HUDEP-2 (cell line): ENCODE data around the gene SLC39A8.

Source experiments
- DNase-seq, 76 experiments: peaks; one replicate each; lab custom pipeline; 2025; ENCODE audit not compliant: unreplicated experiment in 76 of 76; lab: John Stamatoyannopoulos, UW

The SLC39A8 gene

GRCh38 chr4:102342404-102343074 lies 2.7 kb downstream of the SLC39A8 start:
- DNase-seq = peak in 44 of 76 experiments; percentile 1 to 82 (median 48)

GRCh38 chr4:102341201-102341600 lies 4.1 kb downstream of the SLC39A8 start:
- no peak for DNase-seq

- DNase-seq = no peak
Observed at GRCh38 chr4:102339018-102339417, 6.3 kb downstream of the SLC39A8 start.

GRCh38 chr4:102338405-102338804 lies 6.9 kb downstream of the SLC39A8 start:
- DNase-seq = no peak

DNA sequence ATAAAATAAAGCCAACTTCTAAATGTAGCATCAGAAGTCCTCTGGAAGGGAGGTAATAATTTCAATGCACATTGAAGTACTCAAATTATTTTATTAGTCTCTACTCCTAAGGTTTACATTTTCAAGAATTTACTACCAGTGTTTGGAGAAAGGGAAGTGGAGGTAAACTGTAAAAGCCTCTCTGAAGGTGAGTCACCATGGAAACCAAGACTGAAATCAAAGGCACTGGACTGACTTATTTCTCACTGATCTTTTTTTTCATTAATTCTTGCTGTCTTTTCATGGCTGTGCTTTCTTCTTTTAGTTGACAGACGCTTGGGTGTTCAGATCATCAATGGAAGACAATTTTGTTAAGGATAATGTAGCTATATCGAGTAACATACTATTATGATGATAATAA lies 9.7 kb downstream of the SLC39A8 start:
- DNase-seq = no peak

- DNase-seq = no peak
Observed at GRCh38 chr4:102334624-102335023, 10.7 kb downstream of the SLC39A8 start.

DNA sequence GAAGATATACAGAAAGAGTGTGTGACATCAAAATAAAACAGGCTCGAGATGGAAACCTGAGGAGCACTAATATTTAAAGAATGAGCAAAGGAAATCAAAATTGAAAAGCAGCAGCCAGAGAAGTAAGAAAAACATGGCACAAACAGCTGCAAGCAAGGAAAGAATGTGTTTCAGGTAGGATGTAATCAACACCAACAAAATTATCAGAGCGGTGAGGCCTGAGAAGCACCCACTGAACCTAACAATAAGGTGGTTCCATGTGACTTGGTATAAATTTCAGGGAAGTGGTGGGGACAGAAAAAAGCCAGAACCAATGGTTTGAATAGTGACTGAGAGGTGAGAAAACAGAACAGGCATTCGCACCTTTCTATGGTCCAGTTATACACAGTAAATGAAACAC lies 11.5 kb downstream of the SLC39A8 start:
- no peak for DNase-seq

DNA sequence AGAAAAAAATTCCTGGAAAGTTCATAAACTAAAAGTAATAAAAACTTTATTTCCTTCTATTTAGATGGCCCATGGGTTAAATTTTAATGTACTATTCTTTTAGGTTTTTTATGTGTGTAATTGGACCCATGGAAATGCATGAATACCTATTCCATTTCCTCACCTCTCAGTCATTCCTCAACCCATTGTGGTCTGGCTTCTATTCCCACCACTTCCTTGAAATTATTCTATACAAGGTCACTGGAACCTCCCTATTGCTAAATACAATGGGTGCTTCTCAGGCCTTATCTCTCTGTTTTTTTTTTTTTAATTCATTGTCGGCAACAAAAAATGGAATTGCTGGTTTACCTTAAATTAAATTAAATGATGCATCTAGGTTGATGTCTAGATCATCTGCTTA lies 17.2 kb downstream of the SLC39A8 start:
- DNase-seq = no peak

DNA sequence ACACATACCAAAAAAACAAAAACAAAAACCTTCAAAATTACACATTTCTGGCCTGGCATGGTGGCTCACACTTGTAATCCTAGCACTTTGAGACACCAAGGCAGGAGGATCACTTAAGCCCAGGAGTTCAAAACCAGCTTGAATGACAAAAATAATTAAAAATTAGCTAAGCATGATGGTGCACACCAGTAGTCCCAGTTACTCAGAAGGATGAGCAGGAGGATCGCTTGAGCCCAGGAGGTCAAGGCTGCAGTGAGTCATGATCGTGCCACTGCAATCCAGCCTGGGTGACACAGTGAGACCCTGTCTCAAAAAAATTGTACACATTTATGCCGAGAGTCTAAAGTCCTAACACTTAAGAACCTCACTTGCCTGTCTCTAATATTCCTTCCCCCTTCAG lies 18.3 kb downstream of the SLC39A8 start:
- no peak for DNase-seq

GRCh38 chr4:102324730-102325129 lies 20.6 kb downstream of the SLC39A8 start:
- no peak for DNase-seq

GRCh38 chr4:102322736-102323135 lies 22.5 kb downstream of the SLC39A8 start:
- no peak for DNase-seq

DNA sequence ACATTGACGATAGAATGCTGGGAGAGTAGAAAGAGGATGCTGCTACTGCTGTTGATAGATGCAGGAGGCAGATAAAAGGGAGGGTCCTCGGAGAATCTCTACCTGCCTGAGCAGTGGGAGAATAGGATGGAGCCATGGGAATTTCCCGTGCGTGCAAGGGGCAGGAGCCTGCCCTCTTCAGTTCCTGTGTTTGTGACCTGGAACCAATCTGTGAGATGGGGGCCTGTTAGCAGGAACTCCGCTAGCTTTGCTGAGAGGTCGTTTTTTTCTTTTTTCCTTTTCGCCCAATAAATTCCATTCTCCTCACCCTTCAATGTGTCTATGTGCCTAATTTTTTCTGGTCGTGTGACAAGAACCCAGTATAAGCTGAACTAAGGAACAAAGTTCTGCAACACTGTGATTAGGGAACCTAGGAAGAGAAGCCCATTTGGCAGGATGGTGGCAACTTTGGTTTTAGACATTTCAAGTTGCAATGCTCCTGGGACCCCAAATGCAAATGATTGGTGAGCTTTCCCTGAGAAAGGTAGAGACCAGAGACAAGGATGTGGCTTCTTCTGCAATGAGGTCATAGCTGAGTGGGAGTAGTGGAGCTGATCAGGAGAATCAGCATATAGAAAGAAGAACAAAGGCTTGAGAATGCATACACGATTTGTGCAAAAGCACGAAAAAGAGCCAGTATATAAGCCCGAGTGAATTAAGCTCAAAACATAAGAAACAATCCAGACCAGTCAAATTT lies 23.9 kb downstream of the SLC39A8 start:
- no peak for DNase-seq

- DNase-seq = no peak
Observed at GRCh38 chr4:102319594-102319993, 25.7 kb downstream of the SLC39A8 start.

- DNase-seq = peak in 1 of 76 experiments; percentile 1
Observed at GRCh38 chr4:102318526-102318925, 26.8 kb downstream of the SLC39A8 start.

DNA sequence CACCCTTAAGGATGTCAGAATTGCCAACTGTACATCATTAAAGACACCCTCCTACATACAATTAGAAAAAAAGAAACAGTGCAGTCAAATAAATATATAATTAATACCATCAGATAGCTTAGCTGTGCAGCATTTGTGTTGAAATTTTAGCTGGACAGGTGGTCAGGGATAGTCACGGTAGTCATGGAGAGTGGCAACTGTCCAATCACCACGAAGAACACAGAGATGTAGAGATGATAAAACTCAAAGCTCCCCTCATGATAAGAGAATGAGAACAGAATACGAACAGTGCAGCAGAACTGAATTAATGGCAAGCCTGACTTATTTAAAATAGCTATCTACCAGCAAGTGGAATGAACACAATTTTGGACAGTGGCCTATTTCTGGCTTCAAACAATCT lies 27.2 kb downstream of the SLC39A8 start:
- peak in 2 of 76 experiments; percentile 1 to 9 for DNase-seq

- no peak for DNase-seq
Observed at GRCh38 chr4:102317459-102317858, 27.8 kb downstream of the SLC39A8 start.

GRCh38 chr4:102316585-102316984 lies 28.7 kb downstream of the SLC39A8 start:
- DNase-seq = no peak

DNA sequence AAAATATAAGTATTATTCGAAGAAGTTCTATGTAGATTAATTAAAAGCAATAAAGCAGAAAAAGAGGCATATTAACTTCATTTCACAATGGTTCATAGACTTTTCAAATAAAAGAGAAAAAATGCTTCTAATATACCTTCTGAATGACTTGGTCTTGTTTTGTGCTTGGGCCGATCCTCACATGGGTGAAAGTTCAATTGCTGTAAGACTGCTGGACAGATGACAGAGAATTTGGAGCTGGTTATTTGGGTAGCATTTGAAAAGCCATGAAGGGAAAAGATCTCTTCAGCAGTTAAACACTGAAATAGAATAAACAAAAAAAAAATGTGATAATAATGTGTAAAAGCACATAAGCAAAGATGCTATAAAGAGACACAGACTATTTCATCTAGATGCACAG lies 29.8 kb downstream of the SLC39A8 start:
- DNase-seq = no peak

- no peak for DNase-seq
Observed at GRCh38 chr4:102312417-102312816, 32.9 kb downstream of the SLC39A8 start.

DNA sequence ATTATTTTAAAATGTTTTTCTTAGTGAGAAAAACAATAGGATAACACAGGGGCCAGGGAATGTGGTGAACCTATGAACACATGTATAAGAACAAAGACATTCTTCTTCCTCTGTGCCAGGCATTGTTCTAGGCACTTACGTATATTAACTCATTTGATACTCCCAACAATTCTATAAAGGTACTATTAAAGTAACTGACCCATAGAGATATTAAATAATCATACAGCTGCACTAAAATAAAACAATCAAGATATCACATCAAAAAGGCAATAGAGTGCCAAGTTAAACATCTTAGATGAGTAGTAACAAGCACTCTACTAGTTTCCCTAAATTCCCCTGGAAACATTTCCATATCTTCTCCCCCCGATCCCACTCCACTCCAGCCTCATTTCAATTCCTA lies 33.4 kb downstream of the SLC39A8 start:
- DNase-seq = no peak

- no peak for DNase-seq
Observed at GRCh38 chr4:102311407-102311806, 33.9 kb downstream of the SLC39A8 start.

DNA sequence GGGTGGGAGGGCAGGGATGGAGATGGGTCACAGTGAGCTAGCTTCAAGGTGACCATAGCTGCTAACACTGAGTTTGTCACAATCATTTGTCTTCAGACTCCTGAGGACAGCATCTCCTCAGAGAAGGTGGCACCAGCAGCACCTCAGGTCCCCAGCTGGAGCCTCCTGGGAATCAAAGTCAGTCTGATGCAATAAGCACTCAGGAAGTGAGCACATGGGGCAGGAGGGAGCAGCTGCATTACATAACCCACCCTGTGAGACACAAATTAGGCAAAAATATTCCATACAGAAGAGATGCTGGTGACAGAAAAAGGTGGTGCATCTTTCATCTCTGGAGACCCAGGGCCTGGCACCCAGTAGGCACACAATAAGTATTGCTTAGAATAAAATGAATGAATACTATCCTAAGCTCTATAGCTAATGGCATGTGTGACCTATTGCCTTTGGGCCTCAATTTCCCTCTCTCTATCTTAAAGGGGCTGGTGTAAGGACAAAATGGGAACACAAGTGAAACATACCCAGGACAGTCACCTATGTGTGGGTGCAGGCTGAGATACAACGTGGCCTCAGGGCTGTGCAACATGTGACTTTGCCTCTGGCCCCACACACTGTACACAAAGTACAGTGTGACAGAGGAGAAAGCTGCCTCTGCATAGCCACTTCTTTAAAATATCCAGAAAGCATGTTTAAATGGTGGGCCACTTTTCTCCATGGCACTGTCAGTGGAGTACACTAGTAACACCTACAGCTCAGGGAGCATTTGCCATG lies 37.1 kb downstream of the SLC39A8 start:
- no peak for DNase-seq
